GM10266 (cell line): ENCODE measurements around the gene SLC10A4.

ENCODE experiments used
- DNase-seq: peaks from one replicate; pipeline ENCODE4 v3.0.0; 2012; ENCODE audit errors: extremely low spot score
- TF ChIP-seq, protein P1 (sequence below): IDR thresholded peaks from 2 replicates; pipeline ENCODE4 v1.5.1; 2012; ENCODE audit warnings: mild to moderate bottlenecking, low read depth; ENCODE audit not compliant: control insufficient read depth, insufficient read depth; ENCODE audit errors: missing control alignments

SLC10A4 gene

DNA sequence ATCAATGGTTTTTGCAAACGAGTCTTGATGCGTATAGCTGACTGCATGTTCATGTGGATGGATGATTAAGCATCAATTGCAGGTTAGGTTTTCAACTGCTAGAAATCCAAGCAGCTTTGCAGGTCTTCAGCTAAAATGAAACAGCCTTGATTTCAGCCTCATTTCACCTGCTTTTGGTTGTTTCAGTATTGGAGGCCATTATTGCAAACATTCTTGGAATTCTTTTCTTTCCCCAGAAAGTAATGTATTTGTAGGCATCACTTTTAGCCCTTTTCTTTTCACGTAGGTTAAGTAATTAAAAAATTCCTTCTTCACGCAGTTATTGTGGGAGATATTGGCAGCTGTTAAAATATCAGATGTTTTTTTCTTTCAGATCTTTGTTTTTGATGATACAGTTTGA is 15.8 kb downstream of the SLC10A4 start:
- TF ChIP-seq, protein P1, sequence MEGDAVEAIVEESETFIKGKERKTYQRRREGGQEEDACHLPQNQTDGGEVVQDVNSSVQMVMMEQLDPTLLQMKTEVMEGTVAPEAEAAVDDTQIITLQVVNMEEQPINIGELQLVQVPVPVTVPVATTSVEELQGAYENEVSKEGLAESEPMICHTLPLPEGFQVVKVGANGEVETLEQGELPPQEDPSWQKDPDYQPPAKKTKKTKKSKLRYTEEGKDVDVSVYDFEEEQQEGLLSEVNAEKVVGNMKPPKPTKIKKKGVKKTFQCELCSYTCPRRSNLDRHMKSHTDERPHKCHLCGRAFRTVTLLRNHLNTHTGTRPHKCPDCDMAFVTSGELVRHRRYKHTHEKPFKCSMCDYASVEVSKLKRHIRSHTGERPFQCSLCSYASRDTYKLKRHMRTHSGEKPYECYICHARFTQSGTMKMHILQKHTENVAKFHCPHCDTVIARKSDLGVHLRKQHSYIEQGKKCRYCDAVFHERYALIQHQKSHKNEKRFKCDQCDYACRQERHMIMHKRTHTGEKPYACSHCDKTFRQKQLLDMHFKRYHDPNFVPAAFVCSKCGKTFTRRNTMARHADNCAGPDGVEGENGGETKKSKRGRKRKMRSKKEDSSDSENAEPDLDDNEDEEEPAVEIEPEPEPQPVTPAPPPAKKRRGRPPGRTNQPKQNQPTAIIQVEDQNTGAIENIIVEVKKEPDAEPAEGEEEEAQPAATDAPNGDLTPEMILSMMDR, result no peak
- no peak for DNase-seq

DNA sequence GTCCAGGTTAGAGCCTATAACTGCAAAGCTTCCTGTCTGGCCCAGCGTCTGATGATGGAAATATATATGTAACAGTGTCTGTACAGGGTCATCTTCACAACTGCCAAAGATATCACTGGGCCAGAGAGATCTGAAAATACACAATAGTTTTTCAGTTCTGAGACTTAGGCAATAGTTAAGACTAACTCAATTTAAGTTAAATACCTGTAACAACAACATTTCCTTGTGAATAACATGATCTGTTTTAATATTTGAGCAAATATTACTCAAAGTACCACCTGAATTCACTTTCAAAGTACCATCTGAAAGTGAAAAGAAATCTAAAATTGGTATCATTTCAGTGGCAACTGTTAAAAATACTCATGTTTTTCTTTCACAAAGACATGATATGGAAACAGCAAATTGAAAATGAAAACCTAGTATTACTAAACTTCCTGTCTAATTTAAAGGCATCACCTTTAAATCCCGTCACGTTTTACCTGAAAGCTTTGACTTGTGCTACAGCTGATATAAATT is 16.5 kb downstream of the SLC10A4 start:
- TF ChIP-seq, protein P1, result no peak
- no peak for DNase-seq

DNA sequence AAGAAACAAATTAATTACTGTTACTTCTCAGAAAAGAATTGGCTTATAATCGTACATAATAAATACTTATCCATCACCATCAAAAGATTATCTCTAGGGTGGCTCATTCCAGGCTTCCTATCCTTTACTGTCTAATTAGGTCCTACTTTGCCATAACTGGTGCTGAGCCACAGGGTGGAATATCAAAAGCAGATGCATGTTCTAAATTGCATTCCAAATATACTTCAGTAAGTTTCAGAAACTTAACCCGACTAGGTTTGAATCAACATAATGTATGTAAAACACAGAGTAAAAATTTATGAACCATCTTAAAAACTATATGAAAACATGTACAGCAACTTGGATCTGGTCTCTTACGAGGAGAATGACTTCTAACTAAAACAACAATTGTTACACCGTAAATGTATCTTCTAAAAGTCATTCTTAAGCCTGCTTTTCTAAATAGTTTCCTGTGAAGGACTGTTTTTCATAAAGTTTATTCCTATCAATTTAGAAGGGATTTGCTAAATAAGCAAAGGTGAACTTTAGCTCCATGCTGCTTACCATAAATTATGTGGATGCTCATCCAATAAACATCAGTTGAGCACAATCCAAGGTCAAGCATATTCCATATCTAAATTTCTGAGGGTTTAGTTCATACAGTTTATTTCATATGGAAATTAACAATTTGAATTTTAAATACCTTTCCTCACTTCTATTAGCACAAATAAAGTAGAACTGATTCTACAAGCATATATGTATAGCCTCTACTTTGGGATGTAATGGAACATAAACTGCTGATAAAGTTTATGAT is 20.3 kb downstream of the SLC10A4 start:
- DNase-seq, result no peak
- TF ChIP-seq, protein P1, result no peak

DNA sequence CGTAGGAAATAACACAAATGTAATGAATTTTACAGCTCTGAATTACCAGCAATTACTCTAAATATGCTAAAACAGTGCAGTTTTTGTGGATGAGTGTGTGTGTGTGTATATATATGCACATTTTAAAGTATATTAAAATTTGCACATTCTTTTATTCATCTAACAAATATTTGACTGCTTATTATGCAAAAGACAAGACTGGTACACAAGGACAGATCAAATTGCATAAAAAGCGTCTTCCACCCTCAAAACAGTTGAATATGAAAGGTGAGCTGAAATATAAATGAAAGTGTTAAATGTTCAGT is 20.8 kb downstream of the SLC10A4 start:
- TF ChIP-seq, protein P1, result no peak
- DNase-seq, result no peak

DNA sequence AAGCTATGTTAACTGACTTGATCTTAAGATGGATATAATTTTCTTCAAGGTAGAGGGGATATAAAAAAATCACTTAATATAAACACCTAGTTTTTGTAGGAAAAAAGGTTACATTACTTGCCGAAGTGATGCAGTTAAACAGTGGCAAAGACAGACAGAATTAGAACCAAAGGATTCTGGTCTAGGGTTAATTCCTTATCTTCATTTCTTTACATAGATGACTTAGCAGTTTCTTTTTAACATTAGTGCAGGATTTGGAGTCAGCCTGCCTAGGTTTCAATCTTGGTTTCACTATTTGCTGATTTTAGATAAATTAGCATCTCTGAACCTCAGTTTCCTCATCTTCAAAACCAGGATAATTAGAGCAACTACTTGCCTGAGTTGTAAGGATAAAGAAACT is 21.2 kb downstream of the SLC10A4 start:
- no peak for DNase-seq
- TF ChIP-seq, protein P1, result no peak

DNA sequence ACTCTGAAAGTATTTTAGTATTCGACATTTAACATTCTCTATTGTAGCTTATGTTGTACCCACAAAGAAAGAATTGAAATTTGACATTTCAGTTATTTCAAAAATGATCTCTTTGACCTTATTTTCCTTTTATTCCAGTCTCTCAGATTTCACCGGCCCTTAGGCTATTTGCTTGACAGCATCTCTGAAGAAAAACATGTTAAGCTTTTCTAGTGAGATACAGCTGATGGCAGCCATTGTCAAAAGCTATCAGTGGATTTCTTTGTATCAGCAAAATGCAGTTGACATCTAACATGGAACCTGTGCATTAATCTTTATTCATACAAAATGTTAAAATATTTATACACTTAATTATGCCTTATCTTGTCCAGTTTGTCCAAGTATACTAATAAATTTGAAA is 23.6 kb downstream of the SLC10A4 start:
- TF ChIP-seq, protein P1, result no peak
- DNase-seq, result no peak

DNA sequence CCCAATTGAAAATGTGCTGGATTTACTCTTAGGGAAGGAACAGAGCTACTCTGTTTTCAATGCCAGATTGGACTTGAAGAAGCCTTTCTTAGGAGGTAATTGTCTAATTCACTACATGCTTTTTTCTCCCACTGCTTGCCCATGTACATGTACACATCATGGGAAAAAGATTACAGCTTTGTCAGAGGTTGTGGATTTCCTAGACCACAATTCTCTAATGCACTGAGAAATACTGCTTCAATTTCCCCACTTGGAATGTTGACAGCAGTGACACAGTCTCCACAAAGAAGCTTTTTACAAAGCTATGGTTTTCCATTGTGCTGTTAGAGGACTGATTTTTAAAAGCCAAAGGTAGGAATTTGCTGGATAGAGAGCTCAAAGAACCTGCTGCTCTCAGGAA is 26.4 kb downstream of the SLC10A4 start:
- DNase-seq, result no peak
- TF ChIP-seq, protein P1, result no peak
